Urinary bladder (tissue), 4 donors: Measurements from ENCODE around the gene BTBD10. TPM values are rescaled to one million over a fixed set of nuclear protein-coding genes. Genes with fewer than 3 reads are reported as not detected.
A peak's percentile ranks its signal among the peaks of the same experiment; 100 is the strongest.

Experiments
- DNase-seq: peaks from one replicate; pipeline ENCODE4 v3.0.0-alpha.2; 2015; ENCODE audit errors: extremely low spot score
- H3K27ac ChIP-seq: one replicate; pipeline ENCODE4 v1.5.1; 2013; ENCODE audit warnings: low read depth, mild to moderate bottlenecking, moderate library complexity
- H3K36me3 ChIP-seq: one replicate; pipeline ENCODE4 v1.6.1; 2013; ENCODE audit warnings: mild to moderate bottlenecking, moderate library complexity; ENCODE audit not compliant: insufficient read depth
- H3K4me1 ChIP-seq: one replicate; pipeline ENCODE4 v1.6.1; 2013; ENCODE audit warnings: mild to moderate bottlenecking, moderate library complexity; ENCODE audit not compliant: insufficient read depth
- H3K4me3 ChIP-seq: one replicate; pipeline ENCODE4 v1.5.1; 2013; ENCODE audit warnings: low read depth, low read length
- WGBS: extraction: QIAGEN DNeasy Blood & Tissue Kit; methylation state at CpG from one replicate; pipeline ENCODE4 v1.1.7; 2013; 5-methylcytosine and 5-hydroxymethylcytosine counted together
- polyA plus RNA-seq: library from polyadenylated mRNA; stranded (reverse); fragments of 200-250 nt; gene quantifications from one replicate; pipeline ENCODE4 v1.2.3, GENCODE V29; 2013
- total RNA-seq: library from RNA; depleted of rRNA; stranded (reverse); fragments of >200 nt; gene quantifications from one replicate; pipeline ENCODE4 v1.2.3, GENCODE V29; 2014
- donor health status: healthy with polysubstance abuse.
- donor health status: healthy.

The BTBD10 gene
- total RNA-seq, result 76.3 TPM
- 31.3 TPM for polyA plus RNA-seq

- peak; percentile 87 for DNase-seq
- Histone ChIP-seq H3K4me3 (peak within 1 kb of the TSS; percentile 85), H3K4me1 (no peaks in the 10 kb centered on the region), H3K36me3 (no peaks in the 10 kb centered on the region), H3K27ac (peak within 1 kb of the TSS; percentile 94)
- WGBS, result under 1% methylated on average over 71 of the region's 71 CpGs
Observed at GRCh38 chr11:13462901-13463778, at the start of gene BTBD10. Gene BTBD10, minus strand, starts transcription at chr11:13463222. Its CDS starts 18,098 bp downstream, at chr11:13445124.

GRCh38 chr11:13503393-13503792, 40.4 kb upstream of the BTBD10 start:
- no peak overlapping the region for H3K27ac ChIP-seq
- no peaks in the 10 kb centered on the region for H3K36me3 ChIP-seq
- no peaks in the 10 kb centered on the region for H3K4me1 ChIP-seq
- 84% methylated on average over 1 of the region's 1 CpG for WGBS
- no peak overlapping the region for H3K4me3 ChIP-seq
- no peak for DNase-seq

GRCh38 chr11:13502492-13502891, 39.5 kb upstream of the BTBD10 start:
- DNase-seq, result no peak
- Histone ChIP-seq H3K4me3 (no peak overlapping the region), H3K4me1 (no peaks in the 10 kb centered on the region), H3K36me3 (no peaks in the 10 kb centered on the region), H3K27ac (no peak overlapping the region)
- 79% methylated on average over 1 of the region's 1 CpG for WGBS

- WGBS, result 73% methylated on average over 3 of the region's 3 CpGs
- Histone ChIP-seq H3K36me3 (no peaks in the 10 kb centered on the region), H3K27ac (no peak within 1 kb of the TSS), H3K4me1 (no peaks in the 10 kb centered on the region), H3K4me3 (no peak within 1 kb of the TSS)
- DNase-seq, result no peak
Observed at GRCh38 chr11:13495929-13496328, 32.9 kb upstream of the BTBD10 start, which contains the start of gene PTH. Gene PTH, minus strand, starts transcription at chr11:13495997. Its CDS starts 3,142 bp downstream, at chr11:13492855.

DNA sequence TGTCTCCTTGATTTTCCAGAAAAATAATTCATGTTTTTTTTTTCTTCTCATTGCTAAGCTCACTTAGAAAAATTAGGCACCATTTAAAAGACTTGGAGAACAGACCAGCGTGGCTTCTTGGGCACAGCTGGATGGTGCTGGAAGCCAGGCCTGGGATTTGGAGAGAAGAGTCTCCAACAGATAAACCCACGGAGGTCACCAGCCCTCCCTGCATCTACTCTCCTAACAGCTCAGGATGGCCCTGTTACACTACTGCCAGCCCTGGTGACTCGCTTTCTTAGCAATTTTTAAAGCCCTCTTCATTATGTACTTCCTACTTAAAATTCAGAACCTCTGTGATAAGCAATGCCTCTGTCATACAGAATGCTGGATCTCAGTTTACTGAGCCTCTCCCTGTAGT, 31.0 kb upstream of the BTBD10 start:
- no peak overlapping the region for H3K4me3 ChIP-seq
- DNase-seq, result no peak
- H3K36me3 ChIP-seq, result no peaks in the 10 kb centered on the region
- no peak overlapping the region for H3K27ac ChIP-seq
- H3K4me1 ChIP-seq, result no peaks in the 10 kb centered on the region
- 33% methylated on average over 3 of the region's 3 CpGs for WGBS

- Histone ChIP-seq H3K27ac (no peak overlapping the region), H3K4me1 (no peaks in the 10 kb centered on the region), H3K4me3 (no peak overlapping the region), H3K36me3 (no peaks in the 10 kb centered on the region)
- DNase-seq, result no peak
- 47% methylated on average over 5 of the region's 5 CpGs for WGBS
Observed at GRCh38 chr11:13487661-13488030, 24.6 kb upstream of the BTBD10 start.

DNA sequence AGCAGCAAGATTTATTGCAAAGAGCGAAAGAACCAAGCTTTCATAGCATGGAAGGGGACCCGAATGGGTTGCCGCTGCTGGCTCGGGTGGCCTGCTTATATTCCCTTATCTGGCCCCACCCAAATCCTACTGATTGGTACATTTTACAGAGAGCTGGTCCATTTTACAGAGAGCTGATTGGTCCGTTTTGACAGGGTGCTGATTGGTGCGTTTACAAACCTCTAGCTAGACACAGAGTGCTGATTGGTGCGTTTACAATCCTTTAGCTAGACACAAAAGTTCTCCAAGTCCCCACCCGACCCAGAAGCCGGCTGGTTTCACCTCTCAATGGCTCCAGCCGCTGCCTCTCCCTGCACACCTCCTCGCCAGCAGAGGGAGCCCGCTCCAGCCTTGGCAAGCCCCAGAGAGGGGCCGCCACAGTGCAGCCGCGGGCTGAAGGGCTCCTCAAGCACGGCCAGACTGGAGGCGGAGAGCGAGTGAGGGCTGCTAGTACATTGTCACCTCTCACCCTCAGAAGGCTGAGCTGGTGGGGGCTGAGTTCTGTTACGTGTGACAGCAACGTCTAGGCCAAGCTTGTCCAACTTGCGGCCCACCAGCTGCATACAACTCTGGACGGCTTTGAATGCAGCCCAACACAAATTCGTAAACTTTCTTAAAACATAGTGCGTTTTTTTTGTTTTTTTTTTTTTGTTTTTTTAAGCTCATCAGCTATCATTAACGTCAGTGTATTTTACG, 24.1 kb upstream of the BTBD10 start:
- no peak for DNase-seq
- Histone ChIP-seq H3K4me3 (no peak overlapping the region), H3K4me1 (no peaks in the 10 kb centered on the region), H3K36me3 (no peaks in the 10 kb centered on the region), H3K27ac (no peak overlapping the region)
- 61% methylated on average over 26 of the region's 26 CpGs for WGBS

DNA sequence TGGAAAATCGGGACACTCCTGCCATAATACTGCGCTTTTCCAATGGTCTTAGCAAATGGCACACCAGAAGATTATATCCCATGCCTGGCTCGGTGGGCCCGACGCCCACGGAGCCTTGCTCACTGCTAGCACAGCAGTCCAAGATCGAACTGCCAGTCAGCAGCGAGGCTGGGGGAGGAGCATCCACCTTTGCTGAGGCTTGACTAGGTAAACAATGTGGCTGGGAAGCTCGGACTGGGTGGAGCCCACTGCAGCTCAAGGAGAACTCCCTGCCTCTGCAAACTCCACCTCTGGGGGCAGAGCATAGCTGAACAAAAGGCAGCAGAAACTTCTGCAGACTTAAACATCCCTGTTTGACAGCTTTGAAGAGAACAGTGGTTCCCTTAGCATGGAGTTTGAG, 17.2 kb upstream of the BTBD10 start:
- WGBS, result 93% methylated on average over 9 of the region's 9 CpGs
- no peak for DNase-seq

DNA sequence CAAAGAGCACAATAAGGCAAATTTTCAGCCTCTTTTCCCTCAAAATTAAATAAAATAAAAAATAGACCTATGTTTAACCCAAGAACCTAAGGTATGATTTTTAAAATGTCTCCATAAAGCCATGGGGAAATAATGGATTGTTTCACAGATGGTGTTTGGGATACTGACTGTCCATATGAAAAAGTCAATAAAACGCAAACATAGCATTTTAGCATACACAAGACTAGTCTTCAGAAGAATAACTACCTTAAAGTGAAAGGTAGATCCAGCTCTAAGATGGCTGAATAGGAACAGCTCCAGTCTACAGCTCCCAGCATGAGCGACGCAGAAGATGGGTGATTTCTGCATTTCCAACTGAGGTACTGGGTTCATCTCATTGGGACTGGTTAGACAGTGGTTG, 16.7 kb upstream of the BTBD10 start:
- H3K4me1 ChIP-seq, result no peaks in the 10 kb centered on the region
- 94% methylated on average over 3 of the region's 3 CpGs for WGBS
- no peak for DNase-seq
- no peak overlapping the region for H3K4me3 ChIP-seq
- H3K36me3 ChIP-seq, result no peaks in the 10 kb centered on the region
- H3K27ac ChIP-seq, result no peak overlapping the region

More for the DNA sequence above, 17.2 kb upstream of the BTBD10 start:
- H3K4me1 ChIP-seq, result no peaks in the 10 kb centered on the region
- no peaks in the 10 kb centered on the region for H3K36me3 ChIP-seq
- H3K4me3 ChIP-seq, result no peak overlapping the region
- no peak overlapping the region for H3K27ac ChIP-seq

DNA sequence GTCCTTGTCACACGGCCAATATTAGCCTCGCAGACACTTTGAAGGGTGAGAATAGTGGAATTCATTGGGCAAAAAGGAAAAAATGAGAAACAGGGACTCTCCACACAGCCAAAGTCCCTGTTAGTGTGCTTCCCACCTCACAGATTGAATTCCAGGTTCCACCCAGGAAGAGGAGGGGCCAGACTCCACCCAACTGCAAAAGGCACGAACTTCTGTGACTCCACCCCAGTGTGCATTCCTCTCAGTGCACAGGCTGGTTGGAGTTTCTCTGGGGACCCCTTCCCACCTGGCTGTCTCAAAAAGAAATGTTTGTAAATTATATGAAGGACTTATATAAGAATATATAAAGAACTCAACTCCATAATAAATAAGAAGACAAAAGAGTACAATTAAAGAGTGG, 12.1 kb upstream of the BTBD10 start:
- H3K27ac ChIP-seq, result no peak overlapping the region
- H3K4me3 ChIP-seq, result no peak overlapping the region
- no peaks in the 10 kb centered on the region for H3K4me1 ChIP-seq
- WGBS, result 81% methylated on average over 3 of the region's 3 CpGs
- no peak for DNase-seq
- no peaks in the 10 kb centered on the region for H3K36me3 ChIP-seq

GRCh38 chr11:13473013-13473722, 10.1 kb upstream of the BTBD10 start:
- Histone ChIP-seq H3K36me3 (no peaks in the 10 kb centered on the region), H3K4me3 (no peak overlapping the region), H3K4me1 (no peaks in the 10 kb centered on the region), H3K27ac (no peak overlapping the region)
- DNase-seq, result no peak
- 74% methylated on average over 3 of the region's 3 CpGs for WGBS

- 36% methylated on average over 5 of the region's 5 CpGs for WGBS
- Histone ChIP-seq H3K4me1 (no peaks in the 10 kb centered on the region), H3K36me3 (no peaks in the 10 kb centered on the region), H3K4me3 (no peak overlapping the region), H3K27ac (no peak overlapping the region)
- DNase-seq, result no peak
Observed at GRCh38 chr11:13468750-13469149, 5.7 kb upstream of the BTBD10 start.

- H3K4me3 ChIP-seq, result no peak overlapping the region
- WGBS, result 9% methylated on average over 6 of the region's 6 CpGs
- no peak for DNase-seq
Observed at GRCh38 chr11:13465909-13466371, 2.9 kb upstream of the BTBD10 start.

More at GRCh38 chr11:13465909-13466371, 2.9 kb upstream of the BTBD10 start:
- H3K27ac ChIP-seq, result no peak overlapping the region
- H3K36me3 ChIP-seq, result no peaks in the 10 kb centered on the region
- no peaks in the 10 kb centered on the region for H3K4me1 ChIP-seq
